ENCODE data around the gene KCNK16. TPM values are rescaled to one million over a fixed set of nuclear protein-coding genes. Genes with fewer than 3 reads are reported as not detected.

The KCNK16 gene
- total and polyA plus RNA-seq, 2 of the 4 experiments (the other 2 are of a cell fraction): not detected

DNA sequence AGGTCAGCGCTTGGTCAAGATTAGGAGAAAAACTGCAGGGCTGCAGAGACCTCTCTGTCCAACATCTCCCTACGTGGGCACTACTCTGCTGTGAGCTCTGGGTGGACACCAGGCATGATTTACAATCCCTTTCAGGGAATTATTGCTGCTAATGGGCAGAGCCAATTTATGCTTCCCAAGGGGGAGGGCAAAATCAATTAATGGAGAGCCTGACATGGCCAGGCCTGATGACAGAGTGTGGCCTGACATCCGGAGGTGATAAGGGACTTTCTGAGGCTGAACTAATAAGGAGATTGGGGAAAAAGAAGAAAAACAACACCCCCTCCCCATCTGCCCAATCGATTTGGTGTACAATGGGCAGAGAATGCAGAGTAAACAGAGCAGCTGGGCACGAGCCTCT is 5.0 kb upstream of the KCNK16 start:
- Histone ChIP-seq H3K23ac (ENCODE audit: low read depth, low read length) (no peak overlapping the region), H3K4ac (ENCODE audit: low read depth, low read length) (no peak overlapping the region), H2BK5ac (ENCODE audit: low read depth, low read length, poor library complexity, severe bottlenecking) (no peak overlapping the region), H3K27me3 (ENCODE audit: control insufficient read depth, insufficient read depth, low read length) (no peaks in the 10 kb centered on the region; the same call in 1 of the 2 replicates), H3K27ac (ENCODE audit: insufficient read depth, low read length) (no peak overlapping the region), H4K5ac (ENCODE audit: low read depth, low read length) (no peak overlapping the region), H4K91ac (ENCODE audit: insufficient read depth, low read depth, low read length) (no peak overlapping the region), H3K4me1 (ENCODE audit: control insufficient read depth, insufficient read depth, low read length) (no peaks in the 10 kb centered on the region), H3K4me2 (ENCODE audit: low read depth, low read length) (no peak overlapping the region), H3K14ac (replicated peaks; ENCODE audit: low read depth, low read length) (no peak overlapping the region), H3K9me1 (ENCODE audit: insufficient read depth, low read length) (no peaks in the 10 kb centered on the region), H2AK9ac (replicated peaks; ENCODE audit: low read depth, low read length, poor library complexity) (no peak overlapping the region), H3K36me3 (ENCODE audit: control insufficient read depth, insufficient read depth, low read length) (no peaks in the 10 kb centered on the region), H3K56ac (ENCODE audit: extremely low read depth, insufficient read depth, low read length) (no peak overlapping the region), H3K9me3 (ENCODE audit: control insufficient read depth, insufficient read depth, low read length) (no peaks in the 10 kb centered on the region), H2BK15ac (ENCODE audit: low read depth, low read length) (no peak overlapping the region), H2AK5ac (ENCODE audit: low read depth, low read length) (no peak overlapping the region), H3K79me1 (ENCODE audit: low read depth in 1 of 2, low read length in 2 of 2) (no peaks in the 10 kb centered on the region), H4K20me1 (ENCODE audit: insufficient read depth, low read length) (no peaks in the 10 kb centered on the region), H2BK120ac (ENCODE audit: low read depth, low read length) (no peak overlapping the region), H3K18ac (ENCODE audit: low read depth, low read length) (no peak overlapping the region), H3K9ac (ENCODE audit: low read depth, low read length) (no peak overlapping the region), H2BK20ac (ENCODE audit: low read depth, low read length) (no peak overlapping the region), H3K4me3 (ENCODE audit: insufficient read depth, low read depth, low read length) (no peak overlapping the region), H4K8ac (ENCODE audit: low read depth in 2 of 2, low read length in 2 of 2) (no peak overlapping the region), H2AFZ (replicated peaks; ENCODE audit: low read length, poor library complexity) (no peak overlapping the region)
- no peak for ATAC-seq (ENCODE audit: low read depth)
- no peak for DNase-seq
- TF ChIP-seq MAZ (IDR thresholded peaks at IDR 0.05; ENCODE audit: borderline replicate concordance, low read depth, low read length) (no peak), POLR2A (IDR thresholded peaks at IDR 0.05; ENCODE audit: low read depth, low read length) (no peak)
- POLR2A ChIA-PET (ENCODE audit: unreplicated experiment): no interaction called here
- dilution Hi-C loops (cut with HindIII; ENCODE audit: low sequenced_read_pairs, unreplicated experiment) (no loop called here), in situ Hi-C loops (cut with MboI; ENCODE audit: low sequenced_read_pairs) (no loop called here), intact Hi-C loops (cut with micrococcal nuclease) (no loop called here)
- CTCF ChIA-PET: interaction anchor here (0.7 kb wide), 1 partner anchor 161 kb away, joined by 5 read pairs; no protein-coding TSS in a partner anchor
- BruUV-seq (replicated peaks): no TSS peak
- WGBS, 2 experiments (ENCODE audit: extremely low coverage in 2 of 2, insufficient read length in 1 of 2): no CpG with 5 or more reads among the region's 5 CpGs

Measured in IMR-90 (cell line).